Esophagus (tissue), 2 donors: ENCODE measurements around the gene HDAC8. TPM values are rescaled to one million over a fixed set of nuclear protein-coding genes. Genes with fewer than 3 reads are reported as not detected.

Experiments used
- H3K27ac ChIP-seq, 2 donors: one replicate each; pipeline ENCODE4 v1.5.1; 2013; ENCODE audit warnings: low read depth in 2 of 2, mild to moderate bottlenecking in 2 of 2, inconsistent platforms in 1 of 2, low read length in 1 of 2, moderate library complexity in 1 of 2
- H3K27me3 ChIP-seq, 2 donors: one replicate each; pipeline ENCODE4 v1.6.1; 2013; ENCODE audit warnings: low read length in 2 of 2, control low read depth in 1 of 2, mild to moderate bottlenecking in 1 of 2; ENCODE audit not compliant: insufficient read depth in 2 of 2, control insufficient read depth in 1 of 2
- H3K36me3 ChIP-seq, 2 donors: one replicate each; pipeline ENCODE4 v1.6.1; 2013; ENCODE audit warnings: low read length in 1 of 2; ENCODE audit not compliant: control insufficient read depth in 2 of 2, insufficient read depth in 2 of 2
- H3K4me1 ChIP-seq, 2 donors: one replicate each; pipeline ENCODE4 v1.6.1; 2013; ENCODE audit warnings: low read length in 1 of 2; ENCODE audit not compliant: control insufficient read depth in 2 of 2, insufficient read depth in 2 of 2
- H3K4me3 ChIP-seq, 2 donors: one replicate each; pipeline ENCODE4 v1.5.1; 2013; ENCODE audit warnings: low read length in 2 of 2, mild to moderate bottlenecking in 2 of 2, low read depth in 1 of 2, moderate library complexity in 1 of 2
- H3K9me3 ChIP-seq, 2 donors: one replicate each; pipeline ENCODE4 v1.6.1; 2013; ENCODE audit warnings: mild to moderate bottlenecking in 2 of 2, low read depth in 1 of 2, low read length in 1 of 2, moderate library complexity in 1 of 2; ENCODE audit not compliant: control insufficient read depth in 2 of 2, insufficient read depth in 1 of 2
- WGBS, 2 donors: extraction: QIAGEN DNeasy Blood & Tissue Kit; methylation state at CpG; one replicate each; pipeline ENCODE4 v1.1.7; 2013; 5-methylcytosine and 5-hydroxymethylcytosine counted together
- polyA plus RNA-seq, 2 donors: library from polyadenylated mRNA; stranded (reverse); fragments of 200-250 nt; gene quantifications; one replicate each; pipeline ENCODE4 v1.2.3, GENCODE V29; 2013
- donor health status: healthy with polysubstance abuse.
- donor health status: Bipolar disorder and iron deficiency.

HDAC8 gene
- polyA plus RNA-seq, 2 donors = 13.9 to 31.1 TPM

DNA sequence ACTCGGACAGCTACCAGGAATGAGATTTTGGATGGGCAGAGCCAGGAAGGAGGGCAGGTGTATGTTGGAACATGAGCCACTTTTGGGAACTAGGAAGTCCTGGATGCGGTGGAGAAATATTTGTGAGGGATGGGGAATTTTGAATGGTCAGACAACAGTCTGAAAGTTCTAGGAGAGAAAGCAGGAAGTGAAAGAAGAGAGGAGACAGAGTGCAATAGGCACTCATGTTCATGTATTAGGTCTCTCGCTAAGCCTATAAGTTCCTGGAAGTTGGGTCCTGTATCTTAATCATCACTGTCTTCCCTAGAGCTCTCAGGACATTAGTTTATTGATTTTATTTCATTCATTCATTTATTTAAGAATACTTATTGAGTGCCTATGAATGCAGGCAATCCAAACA, 201.2 kb downstream of the HDAC8 start:
- no peaks in the 10 kb centered on the region for H3K4me1 ChIP-seq
- H3K4me3 ChIP-seq = no peak overlapping the region
- no peaks in the 10 kb centered on the region for H3K36me3 ChIP-seq
- no peaks in the 10 kb centered on the region for H3K9me3 ChIP-seq
- H3K27ac ChIP-seq = no peak overlapping the region
- WGBS, 2 donors = 76 to 86% methylated on average over 3 of the region's 3 CpGs
- no peaks in the 10 kb centered on the region for H3K27me3 ChIP-seq

DNA sequence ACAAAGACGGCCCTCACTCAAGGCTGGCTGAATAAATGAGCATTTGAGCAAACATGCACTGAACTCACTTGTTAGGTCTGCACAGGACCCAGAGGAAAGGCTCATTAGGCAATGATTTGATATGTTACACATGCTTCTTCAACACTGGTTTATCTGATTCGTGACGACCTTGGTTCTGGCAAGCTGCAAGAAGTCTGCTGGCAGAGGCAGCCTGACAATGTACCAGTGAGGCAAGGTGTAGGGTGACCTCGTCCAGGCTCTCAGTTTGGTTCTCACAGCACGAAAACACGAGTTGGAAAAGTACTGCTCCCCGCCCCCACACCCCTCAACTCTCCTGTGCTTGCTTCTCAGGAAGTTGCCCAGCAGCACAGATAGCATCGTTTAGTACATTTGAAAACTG, 203.8 kb downstream of the HDAC8 start:
- Histone ChIP-seq H3K27ac (no peak overlapping the region), H3K36me3 (no peaks in the 10 kb centered on the region), H3K4me1 (no peaks in the 10 kb centered on the region), H3K4me3 (no peak overlapping the region), H3K27me3 (no peaks in the 10 kb centered on the region), H3K9me3 (no peaks in the 10 kb centered on the region)
- 58 to 77% methylated on average over 8 of the region's 8 CpGs for WGBS, 2 donors

DNA sequence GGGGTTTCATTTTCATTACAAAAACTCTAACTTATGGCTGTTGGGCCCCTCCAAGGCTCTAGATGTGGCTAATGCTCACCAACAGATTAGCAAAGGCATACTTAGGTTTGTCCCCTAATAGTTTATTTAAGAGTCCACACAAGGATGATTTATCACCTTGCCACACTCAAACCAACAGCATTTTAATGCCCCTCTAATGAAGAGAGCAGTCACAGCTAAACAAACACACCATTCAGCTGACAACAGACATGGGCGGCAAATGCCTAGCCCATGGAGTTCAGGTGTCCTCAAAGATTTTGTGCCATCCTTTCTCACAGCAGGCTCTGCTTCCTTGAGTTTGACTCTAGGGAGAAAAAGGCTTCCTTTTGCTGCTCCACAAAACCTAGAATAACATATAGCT, 205.1 kb downstream of the HDAC8 start:
- Histone ChIP-seq H3K9me3 (no peaks in the 10 kb centered on the region), H3K27me3 (no peaks in the 10 kb centered on the region), H3K4me3 (no peak overlapping the region), H3K27ac (no peak overlapping the region), H3K4me1 (no peaks in the 10 kb centered on the region), H3K36me3 (no peaks in the 10 kb centered on the region)
- WGBS, 2 donors = 83 to 98% methylated on average over 1 of the region's 1 CpG

DNA sequence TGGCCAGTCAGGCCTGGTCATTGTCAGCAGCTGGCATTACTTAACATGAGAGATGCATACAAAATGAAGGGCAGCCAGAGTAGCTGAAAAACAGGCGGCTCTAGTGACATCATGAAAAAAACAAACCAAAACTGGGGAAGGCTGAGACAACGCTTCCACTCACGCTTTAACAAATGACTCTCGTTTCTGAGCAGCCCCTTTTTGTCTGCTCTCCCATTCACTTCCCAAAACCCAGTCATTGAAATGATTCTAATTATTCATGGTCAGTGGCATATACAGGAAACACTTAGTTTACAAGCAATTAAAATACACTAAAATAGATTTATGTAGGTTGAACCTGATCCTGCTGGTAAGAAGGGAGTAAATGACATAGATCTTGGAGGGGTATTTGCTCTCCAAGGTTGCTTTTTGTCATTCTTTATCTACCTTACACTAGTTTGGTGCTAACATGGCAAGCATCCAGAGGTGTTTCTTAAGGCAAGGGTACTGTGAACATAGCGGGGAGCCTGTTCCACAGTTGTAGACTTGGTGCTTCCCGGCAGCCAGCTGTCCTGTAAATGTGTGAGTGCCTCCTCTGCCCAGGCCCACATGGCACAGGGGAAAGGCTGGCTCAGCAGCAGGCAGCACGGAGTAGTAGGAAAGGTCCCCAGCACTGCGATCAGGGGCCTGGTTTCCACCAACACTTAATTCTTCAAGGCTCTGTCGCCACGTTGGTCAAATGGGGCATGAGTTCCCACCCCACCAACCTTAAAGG, 205.8 kb downstream of the HDAC8 start:
- Histone ChIP-seq H3K4me3 (no peak overlapping the region), H3K9me3 (no peaks in the 10 kb centered on the region), H3K27ac (no peak overlapping the region), H3K36me3 (no peaks in the 10 kb centered on the region), H3K4me1 (no peaks in the 10 kb centered on the region), H3K27me3 (no peaks in the 10 kb centered on the region)
- 82 to 89% methylated on average over 10 of the region's 10 CpGs for WGBS, 2 donors

DNA sequence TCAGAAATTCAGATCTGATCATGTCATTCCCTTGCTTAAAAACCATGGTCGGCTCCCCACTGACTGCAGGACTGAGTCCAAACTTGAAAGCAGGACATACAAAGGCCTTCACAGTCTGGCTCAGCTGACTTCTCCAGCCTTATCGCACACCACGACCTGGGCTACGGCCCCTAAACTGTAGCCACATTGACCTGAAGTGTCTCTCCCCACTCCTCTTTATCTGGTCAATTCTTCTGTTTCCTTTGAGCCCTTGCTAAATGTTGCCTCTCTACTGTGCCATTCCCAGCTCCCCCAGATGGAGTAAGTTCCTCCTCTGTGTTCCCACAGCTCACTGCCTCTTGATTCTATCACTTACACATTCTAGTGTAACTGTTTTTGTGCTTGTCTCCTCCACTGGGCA, 206.5 kb downstream of the HDAC8 start:
- Histone ChIP-seq H3K36me3 (no peaks in the 10 kb centered on the region), H3K4me3 (no peak overlapping the region), H3K27ac (no peak overlapping the region), H3K9me3 (no peaks in the 10 kb centered on the region), H3K27me3 (no peaks in the 10 kb centered on the region), H3K4me1 (no peaks in the 10 kb centered on the region)
- 67 to 94% methylated on average over 4 of the region's 4 CpGs for WGBS, 2 donors

DNA sequence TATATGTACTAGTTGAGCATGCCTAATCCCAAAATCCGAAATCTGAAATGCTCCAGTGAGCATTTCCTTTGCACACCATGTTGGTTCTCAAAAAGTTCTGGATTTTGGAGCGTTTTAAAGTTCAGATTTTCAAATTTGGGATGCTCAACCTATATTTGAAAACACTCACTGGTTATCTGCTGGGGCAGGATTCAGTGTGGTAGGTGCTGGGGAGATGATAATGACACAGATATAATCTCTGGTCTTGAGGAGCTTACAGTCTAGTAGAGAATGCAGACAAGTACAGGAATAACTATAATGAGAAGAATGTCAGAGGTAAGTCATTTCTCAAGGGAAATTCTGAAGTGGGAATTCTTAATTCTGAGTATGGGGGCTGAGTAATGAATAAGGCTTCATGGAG, 207.5 kb downstream of the HDAC8 start:
- no peaks in the 10 kb centered on the region for H3K36me3 ChIP-seq
- no peaks in the 10 kb centered on the region for H3K4me1 ChIP-seq
- WGBS, 2 donors = 77 to 98% methylated on average over 2 of the region's 2 CpGs
- H3K27me3 ChIP-seq = no peaks in the 10 kb centered on the region
- no peaks in the 10 kb centered on the region for H3K9me3 ChIP-seq
- H3K4me3 ChIP-seq = no peak overlapping the region
- no peak overlapping the region for H3K27ac ChIP-seq

DNA sequence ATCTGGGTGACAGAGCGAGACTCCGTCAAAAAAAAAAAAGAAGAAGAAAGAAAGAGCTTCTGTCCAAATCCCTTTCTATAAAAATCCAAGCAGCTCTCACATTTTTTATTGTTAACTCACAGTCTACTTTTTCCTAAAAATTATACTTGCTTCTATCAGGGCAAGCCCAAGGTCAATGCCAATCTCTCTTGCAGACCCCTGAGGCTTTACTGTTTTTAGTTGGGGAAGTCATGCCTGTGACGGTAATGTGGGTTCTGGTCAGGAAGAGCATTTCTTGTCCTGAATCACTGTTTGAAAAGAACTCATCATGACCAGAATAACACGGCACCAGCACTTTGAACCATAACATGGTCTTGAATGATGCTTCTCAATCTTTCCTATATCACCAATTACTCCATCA, 212.3 kb downstream of the HDAC8 start:
- Histone ChIP-seq H3K27me3 (peaks cover 0 to 6% of the 10 kb centered on the region in 2 donors), H3K9me3 (no peaks in the 10 kb centered on the region), H3K36me3 (no peaks in the 10 kb centered on the region), H3K27ac (no peak overlapping the region), H3K4me1 (no peaks in the 10 kb centered on the region), H3K4me3 (no peak overlapping the region)
- 89 to 99% methylated on average over 4 of the region's 4 CpGs for WGBS, 2 donors

DNA sequence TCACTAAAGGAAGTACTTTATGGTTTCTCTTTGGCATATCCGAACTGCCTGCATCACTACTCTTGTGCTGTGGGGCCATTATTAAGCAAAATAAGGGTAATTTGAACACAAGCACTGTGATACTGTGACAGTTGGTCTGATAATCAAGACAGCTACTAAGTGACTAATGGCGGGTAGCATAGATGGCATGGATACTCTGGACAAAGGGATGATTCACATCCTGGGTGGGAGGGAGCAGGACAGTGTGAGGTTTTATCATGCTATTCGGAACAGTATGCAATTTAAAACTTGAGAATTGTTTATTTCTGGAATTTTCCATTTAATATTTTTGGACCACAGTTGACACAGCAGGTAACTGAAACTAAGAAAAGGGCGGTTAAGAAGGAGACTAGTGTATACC, 214.3 kb downstream of the HDAC8 start:
- Histone ChIP-seq H3K4me3 (no peak overlapping the region), H3K36me3 (no peaks in the 10 kb centered on the region), H3K4me1 (no peaks in the 10 kb centered on the region), H3K9me3 (no peaks in the 10 kb centered on the region), H3K27me3 (peaks cover 0 to 6% of the 10 kb centered on the region in 2 donors), H3K27ac (no peak overlapping the region)
- WGBS, 2 donors = 76 to 94% methylated on average over 4 of the region's 4 CpGs

DNA sequence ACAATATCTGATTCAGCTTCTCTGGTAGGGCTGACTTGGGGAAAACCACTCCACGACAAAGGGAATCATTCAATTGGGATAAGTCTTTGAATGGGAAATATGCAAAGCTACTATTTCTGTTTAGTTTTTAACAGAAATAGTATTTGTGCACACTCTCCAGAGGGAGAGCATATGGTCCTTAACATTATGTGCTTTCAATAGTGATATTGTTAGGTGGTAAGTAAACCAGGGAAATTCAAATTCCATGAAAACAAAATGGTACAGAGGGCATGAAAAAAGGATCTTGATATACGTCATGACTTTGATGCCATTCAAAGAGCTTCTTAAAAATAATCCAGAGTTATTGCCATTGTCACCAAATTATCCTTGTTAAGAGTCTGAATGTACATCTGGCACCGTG, 219.9 kb downstream of the HDAC8 start:
- H3K9me3 ChIP-seq = no peaks in the 10 kb centered on the region
- no peak overlapping the region for H3K4me3 ChIP-seq
- H3K27me3 ChIP-seq = no peaks in the 10 kb centered on the region
- H3K4me1 ChIP-seq = no peaks in the 10 kb centered on the region
- H3K27ac ChIP-seq = no peak overlapping the region
- 76 to 88% methylated on average over 3 of the region's 3 CpGs for WGBS, 2 donors
- no peaks in the 10 kb centered on the region for H3K36me3 ChIP-seq

DNA sequence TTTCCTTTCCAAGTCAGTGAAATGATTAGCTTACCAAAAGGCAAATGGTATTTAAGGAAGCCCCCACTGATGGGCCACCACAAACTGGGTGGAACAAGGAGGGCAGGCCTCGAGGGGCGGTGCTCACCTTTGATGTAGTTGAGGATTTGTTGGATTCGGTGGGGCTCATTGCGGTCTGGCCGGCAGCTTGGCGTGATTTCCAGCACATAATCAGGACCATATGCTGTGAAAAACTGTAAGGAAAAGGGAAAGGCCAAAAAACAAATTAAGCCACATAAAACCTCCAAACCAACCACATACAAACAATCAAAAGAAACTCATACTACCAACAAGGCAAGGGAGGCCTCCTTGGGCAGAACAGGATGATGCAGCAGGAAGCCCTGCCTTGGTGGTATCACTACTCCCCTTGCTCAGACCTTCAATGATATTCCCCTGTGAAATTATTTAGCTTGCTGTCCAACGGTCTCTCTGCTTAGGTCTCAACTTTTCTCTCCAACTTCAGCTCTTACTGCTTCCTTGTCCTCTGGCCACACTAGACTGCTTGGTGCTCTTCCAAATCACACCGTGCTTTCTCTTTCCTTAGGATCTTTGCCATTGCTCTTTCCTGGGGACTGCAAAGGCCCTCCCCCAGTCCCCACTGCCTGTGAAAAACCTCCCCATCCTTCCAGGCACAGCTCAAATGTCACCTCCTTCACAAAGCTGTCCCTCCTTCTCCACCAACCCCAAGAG, 220.9 kb downstream of the HDAC8 start:
- no peaks in the 10 kb centered on the region for H3K27me3 ChIP-seq
- 79 to 80% methylated on average over 8 of the region's 8 CpGs for WGBS, 2 donors
- H3K9me3 ChIP-seq = no peaks in the 10 kb centered on the region
- H3K27ac ChIP-seq = no peak overlapping the region
- H3K36me3 ChIP-seq = no peaks in the 10 kb centered on the region
- no peak overlapping the region for H3K4me3 ChIP-seq
- H3K4me1 ChIP-seq = no peaks in the 10 kb centered on the region
